Esophagus squamous epithelium (tissue), 5 donors: ENCODE data around the gene HACD2. TPM values are rescaled to one million over a fixed set of nuclear protein-coding genes. Genes with fewer than 3 reads are reported as not detected.

Experiments used
- DNase-seq: peaks from one replicate; lab custom pipeline; 2025; lab: John Stamatoyannopoulos, UW
- H3K27ac ChIP-seq, 4 donors: fragments of 200-600 bp; sonication (generic); one replicate each; pipeline ENCODE4 v1.5.1; 2016 to 2019; ENCODE audit warnings: mild to moderate bottlenecking in 1 of 4
- H3K27me3 ChIP-seq, 4 donors: fragments of 200-600 bp; sonication (generic); 1 replicate in 3 of 4; 2 replicates in 1 of 4; pipeline versions ENCODE4 v1.5.1 to v1.6.0; 2017 to 2021; ENCODE audit warnings: antibody characterized with exemption in 1 of 4
- H3K36me3 ChIP-seq, 3 donors: fragments of 200-600 bp; sonication (generic); one replicate each; pipeline ENCODE4 v1.5.1; 2016 to 2019
- H3K4me1 ChIP-seq, 3 donors: fragments of 200-600 bp; sonication (generic); one replicate each; pipeline ENCODE4 v1.5.1; 2017 to 2019
- H3K4me3 ChIP-seq, 4 donors: fragments of 200-600 bp; sonication (generic); 1 replicate in 3 of 4; 2 replicates in 1 of 4; pipeline ENCODE4 v1.5.1; 2016 to 2019; ENCODE audit warnings: mild to moderate bottlenecking in 2 of 4, moderate library complexity in 1 of 4
- H3K9me3 ChIP-seq, 3 donors: fragments of 200-600 bp; sonication (generic); one replicate each; pipeline ENCODE4 v1.5.1; 2016 to 2019
- POLR2A ChIP-seq, 4 donors: fragments of 450-650 bp; IDR thresholded peaks; one replicate each; pipeline ENCODE4 v1.6.1; 2017; ENCODE audit warnings: antibody characterized with exemption in 4 of 4, mild to moderate bottlenecking in 4 of 4, moderate library complexity in 3 of 4
- WGBS, 2 donors: methylation state at CpG; one replicate each; pipeline ENCODE4 v1.1.5; 2018; 5-methylcytosine and 5-hydroxymethylcytosine counted together
- intact Hi-C: fragments of 100-400 bp; cut with DNase I; formaldehyde crosslinking; loops from one replicate; pipeline ENCODE4 v1.15.0; 2022
- total RNA-seq, 4 donors: library from RNA; depleted of rRNA; stranded (reverse); fragments of >200 nt; gene quantifications; one replicate each; pipeline ENCODE4 v1.1.0, GENCODE V29; 2016
- TF ChIP-seq, protein P1 (sequence below), 6 experiments: fragments of 450-650 bp in 4 of 6; fragments of 200-600 bp in 2 of 6; sonication (generic) in 2 of 6; IDR thresholded peaks; one replicate each; pipeline ENCODE4 v1.5.1; 2016 to 2019; ENCODE audit warnings: antibody characterized with exemption in 6 of 6, mild to moderate bottlenecking in 4 of 6, moderate library complexity in 4 of 6
- donor health status: DM: yes; HTN: yes; CAD: no.

The HACD2 gene
- total RNA-seq, 4 donors from 2014 or later: 28.4 to 46.6 (median 34.9) TPM

DNA sequence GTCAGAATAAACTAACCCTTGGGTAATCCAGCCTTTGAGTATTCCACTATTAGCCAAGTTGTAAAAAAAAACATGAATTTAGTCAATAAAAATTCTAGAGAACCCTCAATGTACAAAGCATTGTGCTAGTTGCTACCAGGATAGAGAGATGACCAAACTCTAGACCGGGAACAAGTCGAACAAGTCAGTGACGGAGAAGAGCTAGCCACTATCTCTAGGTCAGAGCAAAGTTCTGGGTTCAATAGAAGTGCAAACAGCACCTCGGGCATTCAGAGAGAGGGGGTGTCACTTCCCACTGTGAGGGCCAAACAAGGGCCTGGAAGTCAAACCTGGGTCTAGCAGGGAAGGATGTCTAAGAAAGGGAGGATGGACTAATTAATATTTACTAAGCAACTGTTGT is 133.7 kb downstream of the HACD2 start:
- Histone ChIP-seq H3K4me3 (no peak overlapping the region), H3K36me3 (no peaks in the 10 kb centered on the region), H3K9me3 (no peaks in the 10 kb centered on the region), H3K27me3 (peaks cover 0 to 65% (median 4%) of the 10 kb centered on the region in 4 donors), H3K27ac (peak overlapping the region in 1 of 4 donors; percentile 88), H3K4me1 (peaks cover 12 to 38% (median 21%) of the 10 kb centered on the region in 3 donors)
- WGBS, 2 donors: 62 to 72% methylated on average over 4 of the region's 4 CpGs
- no peak for DNase-seq
- intact Hi-C loops: no loop called here
- TF ChIP-seq, protein P1, sequence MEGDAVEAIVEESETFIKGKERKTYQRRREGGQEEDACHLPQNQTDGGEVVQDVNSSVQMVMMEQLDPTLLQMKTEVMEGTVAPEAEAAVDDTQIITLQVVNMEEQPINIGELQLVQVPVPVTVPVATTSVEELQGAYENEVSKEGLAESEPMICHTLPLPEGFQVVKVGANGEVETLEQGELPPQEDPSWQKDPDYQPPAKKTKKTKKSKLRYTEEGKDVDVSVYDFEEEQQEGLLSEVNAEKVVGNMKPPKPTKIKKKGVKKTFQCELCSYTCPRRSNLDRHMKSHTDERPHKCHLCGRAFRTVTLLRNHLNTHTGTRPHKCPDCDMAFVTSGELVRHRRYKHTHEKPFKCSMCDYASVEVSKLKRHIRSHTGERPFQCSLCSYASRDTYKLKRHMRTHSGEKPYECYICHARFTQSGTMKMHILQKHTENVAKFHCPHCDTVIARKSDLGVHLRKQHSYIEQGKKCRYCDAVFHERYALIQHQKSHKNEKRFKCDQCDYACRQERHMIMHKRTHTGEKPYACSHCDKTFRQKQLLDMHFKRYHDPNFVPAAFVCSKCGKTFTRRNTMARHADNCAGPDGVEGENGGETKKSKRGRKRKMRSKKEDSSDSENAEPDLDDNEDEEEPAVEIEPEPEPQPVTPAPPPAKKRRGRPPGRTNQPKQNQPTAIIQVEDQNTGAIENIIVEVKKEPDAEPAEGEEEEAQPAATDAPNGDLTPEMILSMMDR (IDR thresholded peaks at IDR 0.05): no peak
- TF ChIP-seq POLR2A (IDR thresholded peaks at IDR 0.05): no peak

DNA sequence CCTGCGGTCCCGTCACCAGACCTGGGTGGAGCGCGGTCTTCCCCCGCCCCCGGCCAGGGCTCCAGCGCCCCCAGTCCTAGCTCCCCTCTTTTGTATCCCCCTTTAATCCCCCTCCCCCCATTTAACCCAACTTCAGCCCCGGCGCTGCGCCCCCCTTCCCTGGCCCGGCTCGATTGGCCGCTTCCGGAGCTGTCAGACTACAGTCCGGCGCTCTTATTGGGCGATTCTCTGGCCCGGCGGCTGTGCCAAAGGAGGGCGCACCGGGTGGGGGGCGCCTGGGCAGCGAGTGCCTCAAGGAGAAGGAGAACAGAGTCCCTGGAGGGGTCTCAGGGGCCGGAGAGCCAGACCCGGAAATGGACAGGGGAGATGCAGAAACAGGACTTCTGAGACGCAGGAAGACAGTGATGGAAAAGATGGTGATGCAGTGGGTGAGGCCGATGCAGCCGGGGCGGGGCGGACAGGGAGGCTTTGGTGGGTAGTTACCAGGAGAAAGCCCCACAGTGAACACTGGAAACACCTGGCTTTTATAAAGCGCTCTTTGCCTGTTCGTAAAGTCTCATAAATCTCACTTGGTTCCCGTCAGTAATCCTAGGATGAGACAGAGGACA is 134.8 kb downstream of the HACD2 start:
- Histone ChIP-seq H3K27me3 (peaks cover 0 to 70% (median 4%) of the 10 kb centered on the region in 4 donors), H3K4me3 (peak overlapping the region; percentile 40 to 78 (median 56)), H3K4me1 (peaks cover 12 to 38% (median 21%) of the 10 kb centered on the region in 3 donors), H3K27ac (peak overlapping the region; percentile 64 to 91 (median 80)), H3K9me3 (no peaks in the 10 kb centered on the region), H3K36me3 (no peaks in the 10 kb centered on the region)
- DNase-seq: no peak
- no peak for TF ChIP-seq POLR2A (IDR thresholded peaks at IDR 0.05)
- TF ChIP-seq, protein P1 (IDR thresholded peaks at IDR 0.05): no peak
- intact Hi-C loops: loop anchor here (2.0 kb wide), 1 partner anchor 39 kb away; no protein-coding TSS in a partner anchor
- WGBS, 2 donors: 8 to 30% methylated on average over 10 to 16 of the region's 33 CpGs

DNA sequence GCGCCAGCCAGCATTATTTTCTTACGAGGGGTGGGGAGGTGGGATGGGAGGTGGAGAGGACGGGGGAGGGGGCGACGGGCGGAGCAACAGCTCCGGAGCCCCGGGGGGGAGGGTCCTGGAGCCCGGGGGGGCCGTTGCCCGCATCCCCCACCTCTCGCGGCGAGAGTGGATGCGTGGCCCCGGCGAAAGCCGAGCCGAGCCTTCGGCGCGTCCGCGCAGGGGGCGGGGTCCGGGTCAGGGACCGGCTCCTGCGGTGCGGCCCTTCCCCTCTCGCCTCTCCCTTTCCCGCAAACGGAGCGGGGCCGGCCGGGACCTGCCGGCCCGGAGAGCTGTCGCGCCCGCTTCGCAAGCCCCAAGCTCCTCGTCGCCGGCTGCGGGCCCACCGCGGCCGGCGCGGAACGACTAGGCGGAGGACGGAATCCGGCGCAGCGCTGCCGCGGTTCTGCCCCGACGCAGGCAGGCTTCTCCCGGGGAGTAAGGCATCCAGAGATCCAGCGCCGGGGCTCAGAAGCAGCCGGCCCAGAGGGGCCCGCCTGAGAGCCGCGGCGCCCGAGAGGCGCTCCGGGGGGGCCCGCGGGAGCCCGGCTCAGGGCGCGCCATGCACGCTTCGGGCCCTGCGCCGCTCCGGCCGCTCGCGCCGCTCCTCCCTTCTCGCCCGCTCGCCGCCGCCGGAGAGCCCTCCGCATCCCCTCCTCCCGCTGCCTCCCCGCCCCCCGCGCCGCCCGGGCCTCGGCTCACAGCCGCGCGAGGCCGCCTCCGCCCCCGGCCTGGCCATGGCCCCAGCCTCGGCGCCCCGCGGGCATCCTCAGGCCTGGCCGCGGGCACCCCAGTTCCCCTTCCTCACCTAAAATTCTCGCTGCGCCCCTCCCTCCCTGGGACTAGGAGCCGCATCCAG is 135.5 kb downstream of the HACD2 start:
- Histone ChIP-seq H3K27ac (peak overlapping the region; percentile 64 to 91 (median 82)), H3K4me1 (peaks cover 12 to 38% (median 21%) of the 10 kb centered on the region in 3 donors), H3K9me3 (no peaks in the 10 kb centered on the region), H3K27me3 (peaks cover 0 to 74% (median 4%) of the 10 kb centered on the region in 4 donors), H3K4me3 (peak overlapping the region; percentile 40 to 78 (median 56)), H3K36me3 (no peaks in the 10 kb centered on the region)
- intact Hi-C loops: loop anchor here (2.0 kb wide), 1 partner anchor 39 kb away; no protein-coding TSS in a partner anchor
- TF ChIP-seq POLR2A (IDR thresholded peaks at IDR 0.05): peak in 1 of 4 donors; percentile 13
- TF ChIP-seq, protein P1 (IDR thresholded peaks at IDR 0.05): no peak
- WGBS, 2 donors: 0% methylated on average over 4 to 15 of the region's 114 CpGs
- no peak for DNase-seq

DNA sequence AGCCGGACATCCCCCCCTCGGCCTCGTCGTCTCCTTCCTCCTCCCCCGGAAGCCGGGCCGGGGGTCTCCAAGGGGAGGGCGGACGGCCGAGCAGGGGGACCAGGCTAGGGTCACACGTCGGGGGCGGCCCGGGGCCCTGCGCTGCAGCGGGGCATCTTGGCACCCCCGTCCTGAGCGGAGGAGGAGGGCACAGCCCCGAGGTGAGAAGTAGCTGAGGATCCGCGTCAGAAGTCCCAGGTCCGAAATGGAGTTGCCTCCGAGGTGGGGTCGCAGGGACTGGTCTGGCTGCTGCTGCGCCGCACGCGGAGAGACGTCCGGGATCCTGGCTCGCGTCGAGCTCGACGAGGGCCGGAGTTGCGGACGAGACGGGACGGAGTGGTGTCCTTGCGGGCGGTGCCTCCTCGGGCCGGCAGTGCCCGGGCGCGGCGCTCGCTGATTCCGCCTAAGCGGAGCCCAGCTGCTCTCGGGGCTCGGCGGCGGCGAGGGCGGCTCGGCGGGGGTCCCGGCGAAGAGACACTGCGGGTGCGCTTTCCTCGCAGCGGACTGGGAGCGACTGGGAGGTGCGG is 136.2 kb downstream of the HACD2 start, which contains the start of gene ADCY5:
Gene ADCY5 (minus strand): TSS at position 555 of the 566 bp plus-strand sequence. CDS start 545 bp downstream, at position 10.
- Histone ChIP-seq H3K27ac (peak within 1 kb of the TSS; percentile 64 to 91 (median 82)), H3K4me3 (peak within 1 kb of the TSS; percentile 40 to 78 (median 56)), H3K4me1 (peaks cover 12 to 38% (median 21%) of the 10 kb centered on the region in 3 donors), H3K9me3 (no peaks in the 10 kb centered on the region), H3K36me3 (no peaks in the 10 kb centered on the region), H3K27me3 (peaks cover 0 to 69% (median 4%) of the 10 kb centered on the region in 4 donors)
- DNase-seq: no peak
- intact Hi-C loops: loop anchor here (2.0 kb wide), 1 partner anchor 40 kb away; no protein-coding TSS in a partner anchor
- TF ChIP-seq, protein P1 (IDR thresholded peaks at IDR 0.05): no peak
- no peak for TF ChIP-seq POLR2A (IDR thresholded peaks at IDR 0.05)
- 5% methylated on average over 15 of the region's 67 CpGs; no CpG with 5 or more reads in 1 of the 2 donors for WGBS, 2 donors
